GM12878 (cell line): ENCODE results near the gene TMPRSS3. TPM values are rescaled to one million over a fixed set of nuclear protein-coding genes. Genes with fewer than 3 reads are reported as not detected.
A peak's percentile ranks its signal among the peaks of the same experiment; 100 is the strongest.

ENCODE experiments used
- CREB1 ChIP-seq: IDR thresholded peaks from 2 replicates; pipeline ENCODE4 v1.6.1; 2012; ENCODE audit warnings: low read depth, mild to moderate bottlenecking, inconsistent platforms
- CUX1 ChIP-seq: IDR thresholded peaks from 2 replicates; pipeline ENCODE4 v1.6.1; 2012; ENCODE audit warnings: improper control_type of control experiment, low read depth, low read length; ENCODE audit not compliant: insufficient replicate concordance
- GABPA ChIP-seq: IDR thresholded peaks from 2 replicates; pipeline ENCODE4 v1.6.1; 2014; ENCODE audit warnings: antibody characterized with exemption, low read depth, mild to moderate bottlenecking, inconsistent platforms
- REST ChIP-seq: IDR thresholded peaks from 2 replicates; pipeline ENCODE4 v1.6.1; 2012; ENCODE audit warnings: mild to moderate bottlenecking, low read depth, low read length
- RUNX3 ChIP-seq: IDR thresholded peaks from 2 replicates; pipeline ENCODE4 v1.6.1; 2012; ENCODE audit warnings: low read length, inconsistent platforms
- SMC3 ChIP-seq: IDR thresholded peaks from 2 replicates; pipeline ENCODE4 v1.6.1; 2011; ENCODE audit warnings: low read length, improper control_type of control experiment, borderline replicate concordance
- SREBF2 ChIP-seq: IDR thresholded peaks from 2 replicates; pipeline ENCODE4 v1.6.1; 2012; ENCODE audit warnings: mild to moderate bottlenecking, low read length
- TARDBP ChIP-seq: IDR thresholded peaks from 2 replicates; pipeline ENCODE4 v1.6.1; 2016; ENCODE audit warnings: borderline replicate concordance
- WRNIP1 ChIP-seq: IDR thresholded peaks from 2 replicates; pipeline ENCODE4 v1.6.1; 2011; ENCODE audit warnings: low read depth, low read length, improper control_type of control experiment, borderline replicate concordance
- polyA plus RNA-seq, 11 experiments: library from polyadenylated mRNA; depleted of rRNA in 4 of 11; unstranded in 6 of 11; stranded (reverse) in 5 of 11; fragments of >200 nt; fragmentation: Nextera tagmentation in 4 of 11; fragmentation: Illumina TruSeq in 1 of 11; extraction: Ambion mirVana in 4 of 11; extraction: Trizol in 1 of 11; gene quantifications; 1 replicate in 1 of 11; 2 replicates in 10 of 11; pipeline versions ENCODE4 v1.2.1 to v1.2.3, GENCODE V29; 2011 to 2016; ENCODE audit warnings: inconsistent platforms in 2 of 11, missing spikeins in 2 of 11, low read depth in 1 of 11
- total RNA-seq, 4 experiments: library from RNA; depleted of rRNA in 3 of 4; stranded (reverse); fragments of >200 nt in 3 of 4; fragmentation: Illumina TruSeq in 1 of 4; extraction: Trizol in 1 of 4; gene quantifications; 2 replicates each; pipeline versions ENCODE4 v1.2.1 to v1.2.3, GENCODE V29; 2013 to 2021

TMPRSS3 gene
- total and polyA plus RNA-seq, 10 of the 15 experiments (the other 5 are each of a cell fraction or from before 2014, with no cell fraction given): 0.51 to 1.5 (median 0.82) TPM; not detected in 1

- TF ChIP-seq CUX1 (peak; percentile 97), SMC3 (peak; percentile 23; the same call in 1 of the 2 replicates), TARDBP (no peak), WRNIP1 (no peak), REST (no peak), GABPA (0 out of 2 replicates have a peak, but pooled peaks have one; percentile 32), RUNX3 (peak; percentile 59), CREB1 (peak; percentile 60), SREBF2 (no peak)
These were observed 3.0 kb downstream of the TMPRSS3 start (continued) for GRCh38 chr21:42392731-42393442.
